GM23338 (cell line): ENCODE data around the gene YTHDF1. TPM values are rescaled to one million over a fixed set of nuclear protein-coding genes. Genes with fewer than 3 reads are reported as not detected.

ENCODE experiments used
- ATAC-seq: fragments of 200-7000 bp; cut with Tn5 transposase; 3 replicates; pipeline ENCODE4 v1.9.1; 2020
- DNase-seq: peaks from one replicate; pipeline ENCODE4 v3.0.0-alpha.2; 2015; ENCODE audit warnings: low spot score
- H2AFZ ChIP-seq: fragments of 200-600 bp; sonication (generic); 2 replicates; pipeline ENCODE4 v1.8.0; 2016; ENCODE audit warnings: antibody characterized with exemption, mild to moderate bottlenecking, moderate library complexity
- H3F3A ChIP-seq: fragments of 200-600 bp; sonication (generic); replicated peaks from 2 replicates; pipeline ENCODE4 v1.8.0; 2017; ENCODE audit warnings: antibody characterized with exemption, mixed run types, low read depth
- H3K27ac ChIP-seq: fragments of 200-600 bp; sonication (generic); 2 replicates; pipeline ENCODE4 v1.6.1; 2016; ENCODE audit warnings: low read depth
- H3K27me3 ChIP-seq: fragments of 200-600 bp; sonication (generic); 2 replicates; pipeline ENCODE4 v1.8.0; 2016; ENCODE audit warnings: mild to moderate bottlenecking, mixed run types, moderate library complexity; ENCODE audit not compliant: insufficient read depth
- H3K36me3 ChIP-seq: fragments of 200-600 bp; sonication (generic); 2 replicates; pipeline ENCODE4 v1.8.0; 2016; ENCODE audit warnings: mild to moderate bottlenecking; ENCODE audit not compliant: insufficient read depth
- H3K4me1 ChIP-seq: fragments of 200-600 bp; sonication (generic); 2 replicates; pipeline ENCODE4 v1.8.0; 2016; ENCODE audit warnings: mild to moderate bottlenecking, moderate library complexity; ENCODE audit not compliant: insufficient read depth
- H3K4me2 ChIP-seq: fragments of 200-600 bp; sonication (generic); 2 replicates; pipeline ENCODE4 v1.7.1; 2017; ENCODE audit warnings: mixed run types
- H3K4me3 ChIP-seq: fragments of 200-600 bp; sonication (generic); 2 replicates; pipeline ENCODE4 v1.6.1; 2016; ENCODE audit warnings: mixed run types
- H3K79me2 ChIP-seq: fragments of 200-600 bp; sonication (generic); replicated peaks from 2 replicates; pipeline ENCODE4 v1.8.0; 2017; ENCODE audit warnings: mild to moderate bottlenecking; ENCODE audit not compliant: insufficient read depth
- H3K9me2 ChIP-seq: fragments of 200-600 bp; sonication (generic); 2 replicates; pipeline ENCODE4 v1.8.0; 2017; ENCODE audit not compliant: insufficient read depth
- H4K20me1 ChIP-seq: fragments of 200-600 bp; sonication (generic); replicated peaks from 2 replicates; pipeline ENCODE4 v1.8.0; 2017; ENCODE audit warnings: mild to moderate bottlenecking; ENCODE audit not compliant: insufficient read depth
- H3K27ac Mint-ChIP-seq: 2 replicates; pipeline ENCODE4 v1.8.0; 2020; ENCODE audit warnings: inconsistent platforms, mild to moderate bottlenecking, moderate library complexity, mixed read lengths
- H3K27me3 Mint-ChIP-seq: 3 replicates; pipeline ENCODE4 v1.8.0; 2022; ENCODE audit warnings: low read depth, mild to moderate bottlenecking, moderate library complexity, mixed read lengths, inconsistent platforms; ENCODE audit not compliant: insufficient read depth, poor library complexity
- H3K36me3 Mint-ChIP-seq: 3 replicates; pipeline ENCODE4 v1.8.0; 2021; ENCODE audit warnings: low read depth, mild to moderate bottlenecking, inconsistent platforms, moderate library complexity, mixed read lengths
- H3K4me1 Mint-ChIP-seq: 3 replicates; pipeline ENCODE4 v1.8.0; 2020; ENCODE audit warnings: mild to moderate bottlenecking, inconsistent platforms, mixed read lengths
- H3K4me3 Mint-ChIP-seq: 3 replicates; pipeline ENCODE4 v1.8.0; 2021; ENCODE audit warnings: moderate library complexity, mild to moderate bottlenecking, inconsistent platforms, mixed read lengths
- H3K9me3 Mint-ChIP-seq: 3 replicates; pipeline ENCODE4 v1.8.0; 2020; ENCODE audit warnings: moderate library complexity, mild to moderate bottlenecking, inconsistent platforms, mixed read lengths
- EZH2 ChIP-seq: fragments of 200-600 bp; sonication (generic); IDR thresholded peaks from one replicate; pipeline ENCODE4 v1.8.0; 2017; ENCODE audit warnings: antibody characterized with exemption, mild to moderate bottlenecking, low read depth; ENCODE audit not compliant: unreplicated experiment
- JUNB ChIP-seq: IDR thresholded peaks from one replicate; pipeline ENCODE4 v1.6.1; 2016; ENCODE audit warnings: antibody characterized with exemption; ENCODE audit not compliant: unreplicated experiment
- NANOG ChIP-seq: IDR thresholded peaks from 2 replicates; pipeline ENCODE4 v1.6.1; 2016; ENCODE audit warnings: antibody characterized with exemption, borderline replicate concordance
- POLR2AphosphoS5 ChIP-seq: IDR thresholded peaks from 2 replicates; pipeline ENCODE4 v1.6.1; 2016; ENCODE audit warnings: antibody characterized with exemption, low read depth
- STAT1 ChIP-seq: IDR thresholded peaks from one replicate; pipeline ENCODE4 v1.6.1; 2016; ENCODE audit warnings: antibody characterized with exemption; ENCODE audit not compliant: unreplicated experiment
- ZNF114 ChIP-seq: fragments of 250-450 bp; sonication (Bioruptor Pico); IDR thresholded peaks from 2 replicates; pipeline ENCODE4 v1.5.0; 2020; ENCODE audit warnings: mild to moderate bottlenecking, moderate library complexity
- ZNF331 ChIP-seq: fragments of 250-450 bp; sonication (Bioruptor Pico); IDR thresholded peaks from 2 replicates; pipeline ENCODE4 v1.5.0; 2020; ENCODE audit warnings: low read depth, mild to moderate bottlenecking, moderate library complexity
- polyA plus RNA-seq: library from polyadenylated mRNA; unstranded; fragments of >200 nt; fragmentation: Nextera tagmentation; extraction: Ambion mirVana; gene quantifications from 2 replicates; pipeline ENCODE4 v1.2.1, GENCODE V29; 2016
- total RNA-seq: library from RNA; depleted of rRNA; stranded (reverse); fragments of >200 nt; shearing (Covaris generic); gene quantifications from 2 replicates; pipeline ENCODE4 v1.2.3, GENCODE V29; 2014
- TF ChIP-seq, protein P1 (sequence below): IDR thresholded peaks from 2 replicates; pipeline ENCODE4 v1.6.1; 2016; ENCODE audit warnings: antibody characterized with exemption
- TF ChIP-seq, protein P2 (sequence below): IDR thresholded peaks from one replicate; pipeline ENCODE4 v1.6.1; 2018; ENCODE audit warnings: antibody characterized with exemption; ENCODE audit not compliant: unreplicated experiment

Gene YTHDF1
- total and polyA plus RNA-seq, 2 experiments from 2014 or later, result 30.9 to 64.3 TPM

DNA sequence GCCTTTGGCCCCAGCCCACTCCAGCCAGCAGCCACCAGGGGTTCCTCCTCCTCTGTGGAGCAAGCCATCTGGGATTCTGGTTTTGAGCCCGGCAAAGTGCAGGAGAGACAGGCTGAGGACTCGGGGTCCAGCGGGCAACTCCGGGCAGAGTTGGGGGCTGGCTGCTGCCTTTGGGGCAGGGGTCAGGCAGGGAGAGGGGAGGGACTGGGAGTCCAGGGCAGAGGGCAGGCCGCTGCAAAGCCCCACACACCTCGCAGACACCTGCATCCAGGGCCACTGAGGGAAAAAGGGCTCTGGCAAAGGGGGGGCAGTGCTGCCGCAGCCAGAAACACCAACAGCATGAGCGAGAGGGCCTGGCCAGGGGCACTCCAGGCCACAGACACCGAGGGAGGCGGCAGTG is 28.5 kb upstream of the YTHDF1 start:
- Mint-ChIP-seq H3K27ac (no peak overlapping the region), H3K4me1 (peaks cover 11% of the 10 kb centered on the region), H3K9me3 (no peaks in the 10 kb centered on the region), H3K27me3 (peaks cover 11% of the 10 kb centered on the region), H3K4me3 (no peak overlapping the region), H3K36me3 (no peaks in the 10 kb centered on the region)
- Histone ChIP-seq H3K27ac (no peak overlapping the region), H4K20me1 (no peaks in the 10 kb centered on the region), H3K27me3 (no peaks in the 10 kb centered on the region), H3K79me2 (no peaks in the 10 kb centered on the region), H3K4me2 (no peak overlapping the region), H2AFZ (no peak overlapping the region), H3F3A (no peaks in the 10 kb centered on the region), H3K4me1 (no peaks in the 10 kb centered on the region; the same call in 1 of the 2 replicates), H3K36me3 (no peaks in the 10 kb centered on the region), H3K9me2 (no peaks in the 10 kb centered on the region), H3K4me3 (no peak overlapping the region)
- ATAC-seq (no peak), DNase-seq (no peak)
- TF ChIP-seq, protein P1, sequence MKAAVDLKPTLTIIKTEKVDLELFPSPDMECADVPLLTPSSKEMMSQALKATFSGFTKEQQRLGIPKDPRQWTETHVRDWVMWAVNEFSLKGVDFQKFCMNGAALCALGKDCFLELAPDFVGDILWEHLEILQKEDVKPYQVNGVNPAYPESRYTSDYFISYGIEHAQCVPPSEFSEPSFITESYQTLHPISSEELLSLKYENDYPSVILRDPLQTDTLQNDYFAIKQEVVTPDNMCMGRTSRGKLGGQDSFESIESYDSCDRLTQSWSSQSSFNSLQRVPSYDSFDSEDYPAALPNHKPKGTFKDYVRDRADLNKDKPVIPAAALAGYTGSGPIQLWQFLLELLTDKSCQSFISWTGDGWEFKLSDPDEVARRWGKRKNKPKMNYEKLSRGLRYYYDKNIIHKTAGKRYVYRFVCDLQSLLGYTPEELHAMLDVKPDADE, result no peak
- no peak for TF ChIP-seq ZNF114 (CRISPR knock-in tag)

DNA sequence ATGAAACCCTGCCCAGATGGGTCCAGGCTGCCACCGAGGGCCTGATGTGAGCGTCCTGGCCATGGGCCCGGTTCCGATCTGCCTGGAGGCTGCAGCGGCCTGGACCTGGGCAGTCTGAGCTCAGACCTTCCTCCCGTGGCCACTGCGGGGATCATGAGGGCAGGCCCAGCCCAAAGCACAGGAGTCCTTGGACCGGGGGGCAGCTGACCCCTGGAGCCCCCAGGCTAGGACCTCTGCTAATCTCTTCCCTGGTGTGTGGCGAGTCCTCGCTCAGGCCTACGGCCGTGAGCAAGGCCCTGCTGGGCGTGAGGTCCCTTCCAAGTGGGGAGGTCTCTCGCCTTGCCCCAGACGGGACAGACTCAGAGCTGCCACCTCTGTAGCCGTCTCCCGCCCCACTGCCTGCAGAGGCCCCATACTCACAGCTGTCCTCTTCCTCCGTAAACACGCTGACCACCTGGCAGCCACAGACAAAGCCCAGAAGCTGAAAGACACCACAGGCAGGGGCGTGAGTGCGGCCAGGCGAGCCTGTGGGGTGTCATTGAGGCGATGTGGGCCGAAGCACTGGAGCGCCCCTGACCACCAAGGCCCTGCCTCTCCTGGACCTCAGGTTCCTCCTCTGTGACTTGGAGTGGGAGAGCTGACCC is 27.8 kb upstream of the YTHDF1 start:
- TF ChIP-seq, protein P2, sequence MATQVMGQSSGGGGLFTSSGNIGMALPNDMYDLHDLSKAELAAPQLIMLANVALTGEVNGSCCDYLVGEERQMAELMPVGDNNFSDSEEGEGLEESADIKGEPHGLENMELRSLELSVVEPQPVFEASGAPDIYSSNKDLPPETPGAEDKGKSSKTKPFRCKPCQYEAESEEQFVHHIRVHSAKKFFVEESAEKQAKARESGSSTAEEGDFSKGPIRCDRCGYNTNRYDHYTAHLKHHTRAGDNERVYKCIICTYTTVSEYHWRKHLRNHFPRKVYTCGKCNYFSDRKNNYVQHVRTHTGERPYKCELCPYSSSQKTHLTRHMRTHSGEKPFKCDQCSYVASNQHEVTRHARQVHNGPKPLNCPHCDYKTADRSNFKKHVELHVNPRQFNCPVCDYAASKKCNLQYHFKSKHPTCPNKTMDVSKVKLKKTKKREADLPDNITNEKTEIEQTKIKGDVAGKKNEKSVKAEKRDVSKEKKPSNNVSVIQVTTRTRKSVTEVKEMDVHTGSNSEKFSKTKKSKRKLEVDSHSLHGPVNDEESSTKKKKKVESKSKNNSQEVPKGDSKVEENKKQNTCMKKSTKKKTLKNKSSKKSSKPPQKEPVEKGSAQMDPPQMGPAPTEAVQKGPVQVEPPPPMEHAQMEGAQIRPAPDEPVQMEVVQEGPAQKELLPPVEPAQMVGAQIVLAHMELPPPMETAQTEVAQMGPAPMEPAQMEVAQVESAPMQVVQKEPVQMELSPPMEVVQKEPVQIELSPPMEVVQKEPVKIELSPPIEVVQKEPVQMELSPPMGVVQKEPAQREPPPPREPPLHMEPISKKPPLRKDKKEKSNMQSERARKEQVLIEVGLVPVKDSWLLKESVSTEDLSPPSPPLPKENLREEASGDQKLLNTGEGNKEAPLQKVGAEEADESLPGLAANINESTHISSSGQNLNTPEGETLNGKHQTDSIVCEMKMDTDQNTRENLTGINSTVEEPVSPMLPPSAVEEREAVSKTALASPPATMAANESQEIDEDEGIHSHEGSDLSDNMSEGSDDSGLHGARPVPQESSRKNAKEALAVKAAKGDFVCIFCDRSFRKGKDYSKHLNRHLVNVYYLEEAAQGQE, result no peak
- TF ChIP-seq STAT1, result no peak
- TF ChIP-seq EZH2, result no peak
- TF ChIP-seq ZNF114 (CRISPR knock-in tag), result no peak
- TF ChIP-seq JUNB, result no peak
- TF ChIP-seq POLR2AphosphoS5, result no peak
- TF ChIP-seq ZNF331 (CRISPR knock-in tag), result no peak
- no peak for TF ChIP-seq NANOG
- TF ChIP-seq, protein P1, result no peak
- no peaks in the 10 kb centered on the region for H3K36me3 Mint-ChIP-seq
- no peak for ATAC-seq

More for the DNA sequence above, 27.8 kb upstream of the YTHDF1 start:
- no peak overlapping the region for H3K4me3 ChIP-seq
- no peak overlapping the region for H3K4me2 ChIP-seq
- H3K36me3 ChIP-seq, result no peaks in the 10 kb centered on the region
- Mint-ChIP-seq H3K4me3 (no peak overlapping the region), H3K4me1 (peaks cover 11% of the 10 kb centered on the region), H3K27me3 (peaks cover 11% of the 10 kb centered on the region), H3K27ac (no peak overlapping the region), H3K9me3 (no peaks in the 10 kb centered on the region)
- DNase-seq, result no peak
- no peak overlapping the region for H3K27ac ChIP-seq
- H3K9me2 ChIP-seq, result no peaks in the 10 kb centered on the region
- no peaks in the 10 kb centered on the region for H3F3A ChIP-seq
- H4K20me1 ChIP-seq, result no peaks in the 10 kb centered on the region
- no peaks in the 10 kb centered on the region for H3K27me3 ChIP-seq
- no peak overlapping the region for H2AFZ ChIP-seq
- no peaks in the 10 kb centered on the region; the same call in 1 of the 2 replicates for H3K4me1 ChIP-seq
- no peaks in the 10 kb centered on the region for H3K79me2 ChIP-seq
